HG03469 (cell line): ENCODE results near the gene PAFAH1B1.
"Not testable (repeated sequence)": the region's sequence is repeated elsewhere in the genome, so short reads cannot be mapped to it uniquely, and the experiment has no call there.

Experiments
- ATAC-seq: cut with Tn5 transposase; IDR thresholded peaks from one replicate; pipeline ENCODE4 v1.9.1; 2021; ENCODE audit warnings: mild to moderate bottlenecking, moderate library complexity, moderate number of reproducible peaks; ENCODE audit not compliant: unreplicated experiment

PAFAH1B1 gene

GRCh38 chr17:2593821-2594721 is 617 bp downstream of the PAFAH1B1 start:
- ATAC-seq, result peak; percentile 27

DNA sequence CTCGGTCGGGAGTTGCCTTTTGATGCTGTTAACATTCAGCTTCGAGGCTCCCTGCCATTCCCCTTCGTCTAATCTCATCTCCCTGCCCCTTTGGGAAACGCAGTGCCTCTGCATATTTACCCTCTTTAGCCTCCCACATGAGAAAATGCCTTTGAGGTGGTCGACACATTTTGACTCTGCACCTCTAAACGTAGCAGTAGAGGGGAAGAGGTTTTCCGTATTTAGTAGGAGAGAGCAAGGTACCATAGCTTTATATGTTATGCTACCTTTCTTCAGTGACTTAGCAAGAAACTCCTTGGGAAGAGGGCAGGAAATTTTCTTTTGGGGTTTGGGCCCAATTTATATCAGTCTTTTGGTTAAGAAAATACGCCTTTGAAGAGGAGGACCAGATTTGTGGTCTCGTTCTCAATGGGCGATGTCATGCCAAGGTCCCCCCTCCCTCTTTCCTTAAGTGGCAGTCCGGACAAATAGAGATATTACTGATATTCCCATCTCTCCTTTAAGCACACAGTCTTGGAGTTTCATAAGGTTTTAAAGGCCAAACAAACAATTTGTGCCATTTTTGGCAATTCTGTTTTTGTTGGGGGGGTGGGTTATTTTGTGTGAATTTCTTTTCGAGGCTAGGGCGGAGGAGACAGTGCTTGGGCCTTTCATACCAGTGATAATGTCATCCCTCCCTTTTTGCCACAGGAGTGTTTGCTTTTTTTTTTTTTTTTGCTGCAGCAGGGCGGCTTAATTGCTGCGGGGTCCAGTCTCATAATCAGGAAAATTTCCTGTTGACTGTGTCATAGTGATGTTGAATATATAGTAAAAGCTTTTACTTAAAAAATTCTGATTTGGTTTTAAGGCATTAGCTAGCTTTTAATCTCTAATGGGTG is 1.5 kb downstream of the PAFAH1B1 start:
- no peak for ATAC-seq

DNA sequence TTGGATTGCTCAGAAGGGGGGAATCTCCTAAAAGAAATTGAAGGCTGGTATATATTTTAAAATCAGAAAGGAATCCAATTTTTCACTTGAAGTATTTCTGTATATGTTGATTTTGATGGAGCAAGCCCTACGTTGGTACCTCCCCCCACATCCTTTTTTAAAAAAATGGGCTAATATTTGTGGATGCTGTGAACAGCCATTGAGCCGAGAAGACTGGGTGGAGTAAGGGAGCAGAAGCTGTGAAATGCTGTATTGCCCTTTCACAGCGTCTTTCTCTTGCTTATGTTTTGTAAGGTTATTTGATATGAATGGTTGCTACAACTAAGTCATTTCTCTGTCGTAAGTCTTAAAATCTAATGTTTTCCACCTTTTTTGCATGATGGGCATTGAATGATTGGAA is 2.3 kb downstream of the PAFAH1B1 start:
- no peak for ATAC-seq

DNA sequence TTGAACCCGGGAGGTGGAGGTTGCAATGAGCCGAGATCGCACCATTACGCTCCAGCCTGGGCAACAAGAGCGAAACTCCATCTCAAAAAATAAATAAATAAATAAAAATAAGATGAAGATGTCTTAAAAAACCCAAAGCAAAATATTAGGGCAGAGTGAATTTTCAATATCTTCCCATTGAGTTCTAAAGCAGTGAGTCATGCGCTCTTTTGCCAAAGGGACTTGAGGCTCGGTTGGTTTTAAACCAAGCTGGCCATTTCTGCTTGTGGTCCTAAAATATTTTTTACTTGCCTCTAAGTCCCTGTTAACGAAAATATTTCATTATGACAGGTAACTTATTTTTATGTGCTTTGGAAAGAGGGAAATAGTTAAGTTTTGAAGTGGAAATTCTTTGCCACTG is 4.7 kb downstream of the PAFAH1B1 start:
- ATAC-seq, result no peak

- no peak for ATAC-seq
Observed at GRCh38 chr17:2602597-2603017, 9.2 kb downstream of the PAFAH1B1 start.

GRCh38 chr17:2608350-2608913 is 15.0 kb downstream of the PAFAH1B1 start:
- no peak for ATAC-seq

- no peak for ATAC-seq
Observed at GRCh38 chr17:2609091-2609490, 15.6 kb downstream of the PAFAH1B1 start.

GRCh38 chr17:2610195-2611175 is 17.0 kb downstream of the PAFAH1B1 start:
- no peak for ATAC-seq

- no peak for ATAC-seq
Observed at GRCh38 chr17:2611627-2612026, 18.2 kb downstream of the PAFAH1B1 start.

DNA sequence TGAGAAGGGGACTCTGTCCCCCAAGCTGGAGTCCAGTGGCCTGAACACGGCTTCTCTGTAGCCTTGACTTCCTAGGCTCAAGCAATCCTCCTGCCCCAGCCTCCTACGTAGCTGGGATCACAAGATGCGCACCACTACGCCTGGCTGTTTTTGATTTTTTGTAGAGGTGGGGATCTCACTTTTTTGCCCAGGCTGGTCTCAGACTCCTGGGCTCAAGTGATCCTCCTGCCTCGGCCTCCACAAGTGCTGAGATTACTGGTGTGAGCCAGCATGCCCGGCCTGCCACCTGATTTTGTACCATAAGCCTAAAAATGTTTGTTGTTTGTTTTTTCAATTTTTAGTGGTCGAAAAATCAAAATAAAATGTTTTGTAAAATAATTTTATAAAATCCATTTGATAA is 19.2 kb downstream of the PAFAH1B1 start:
- ATAC-seq, result no peak

DNA sequence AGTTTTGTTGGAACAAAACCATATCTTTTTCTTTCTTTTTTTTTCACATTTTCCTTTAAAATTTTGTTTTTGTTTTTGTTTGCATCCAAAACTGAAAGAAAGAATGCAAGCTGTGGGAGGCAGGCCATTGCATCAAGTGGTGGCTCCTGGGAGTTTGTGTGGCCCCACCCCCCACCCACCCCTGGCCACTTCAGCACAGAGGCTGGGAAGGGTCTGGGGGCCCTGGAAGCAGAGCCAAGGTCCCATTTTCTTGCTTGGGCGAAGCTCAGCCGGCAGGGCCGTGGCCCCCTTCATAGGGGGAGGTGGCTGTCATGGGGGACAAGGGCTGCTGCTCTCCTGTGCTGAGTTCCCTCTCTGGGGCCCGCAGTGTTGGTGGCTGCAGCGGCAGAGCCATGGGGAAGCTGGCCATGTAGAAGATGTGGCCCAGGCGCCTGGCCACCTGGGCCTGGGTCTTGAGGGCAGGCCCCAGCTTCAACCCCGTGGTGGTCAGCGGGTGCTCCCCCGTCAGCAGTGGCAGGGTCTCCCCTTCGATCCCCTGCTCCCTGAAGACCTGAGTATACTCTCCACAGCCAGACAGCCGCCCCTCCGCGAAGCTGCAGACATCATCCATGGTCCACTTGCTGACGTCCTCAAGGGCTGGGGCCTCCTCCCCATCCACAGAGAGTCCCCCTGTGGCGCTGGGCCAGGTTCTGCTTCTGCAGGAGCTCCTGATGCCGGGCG is 19.8 kb downstream of the PAFAH1B1 start:
- no peak for ATAC-seq

GRCh38 chr17:2615882-2616281 is 22.4 kb downstream of the PAFAH1B1 start:
- no peak for ATAC-seq

- ATAC-seq, result no peak
Observed at GRCh38 chr17:2621241-2621640, 27.8 kb downstream of the PAFAH1B1 start.

DNA sequence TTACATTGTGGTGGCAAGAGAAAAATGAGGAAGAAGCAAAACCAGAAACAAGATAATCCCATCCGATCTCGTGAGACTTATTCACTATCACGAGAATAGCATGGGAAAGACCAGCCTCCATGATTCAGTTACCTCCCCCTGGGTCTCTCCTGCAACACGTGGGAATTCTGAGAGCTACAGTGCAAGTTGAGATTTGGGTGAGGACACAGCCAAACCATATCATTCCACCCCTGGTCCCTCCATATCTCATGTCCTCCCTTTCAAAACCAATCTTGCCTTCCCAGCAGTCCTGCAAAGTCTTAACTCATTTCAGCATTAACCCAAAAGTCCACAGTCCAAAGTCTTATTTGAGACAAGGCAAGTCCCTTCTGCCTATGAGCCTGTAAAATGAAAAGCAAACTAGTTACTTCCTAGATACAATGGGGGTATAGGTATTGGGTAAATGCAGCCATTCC is 28.5 kb downstream of the PAFAH1B1 start:
- ATAC-seq, result not testable (repeated sequence)

- not testable (repeated sequence) for ATAC-seq
Observed at GRCh38 chr17:2622721-2623301, 29.4 kb downstream of the PAFAH1B1 start.

- no peak for ATAC-seq
Observed at GRCh38 chr17:2624292-2624731, 30.9 kb downstream of the PAFAH1B1 start.

DNA sequence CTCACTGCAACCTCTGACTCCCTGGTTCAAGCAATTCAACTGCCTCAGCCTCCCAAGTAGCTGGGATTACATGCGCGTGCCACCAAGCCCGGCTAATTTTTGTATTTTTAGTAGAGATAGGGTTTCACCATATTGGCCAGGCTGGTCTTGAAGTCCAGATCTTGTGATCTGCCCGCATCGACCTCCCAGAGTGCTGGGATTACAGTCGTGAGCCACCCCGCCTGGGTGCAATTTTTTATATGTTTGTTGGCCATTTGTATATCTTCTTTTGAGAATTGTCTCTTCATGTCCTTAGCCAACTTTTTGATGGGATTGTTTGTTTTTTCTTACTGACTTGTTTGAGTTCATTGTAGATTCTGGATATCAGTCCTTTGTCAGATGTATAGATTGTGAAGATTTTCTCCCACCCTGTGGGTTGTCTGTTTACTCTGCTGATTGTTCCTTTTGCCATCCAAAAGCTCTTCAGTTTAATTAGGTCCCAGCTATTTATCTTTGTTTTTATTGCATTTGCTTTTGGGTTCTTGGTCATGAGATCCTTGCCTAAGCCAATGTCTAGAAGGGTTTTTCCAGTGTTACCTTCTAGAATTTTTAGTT is 33.3 kb downstream of the PAFAH1B1 start:
- ATAC-seq, result not testable (repeated sequence)

GRCh38 chr17:2628922-2629321 is 35.5 kb downstream of the PAFAH1B1 start:
- ATAC-seq, result not testable (repeated sequence)

DNA sequence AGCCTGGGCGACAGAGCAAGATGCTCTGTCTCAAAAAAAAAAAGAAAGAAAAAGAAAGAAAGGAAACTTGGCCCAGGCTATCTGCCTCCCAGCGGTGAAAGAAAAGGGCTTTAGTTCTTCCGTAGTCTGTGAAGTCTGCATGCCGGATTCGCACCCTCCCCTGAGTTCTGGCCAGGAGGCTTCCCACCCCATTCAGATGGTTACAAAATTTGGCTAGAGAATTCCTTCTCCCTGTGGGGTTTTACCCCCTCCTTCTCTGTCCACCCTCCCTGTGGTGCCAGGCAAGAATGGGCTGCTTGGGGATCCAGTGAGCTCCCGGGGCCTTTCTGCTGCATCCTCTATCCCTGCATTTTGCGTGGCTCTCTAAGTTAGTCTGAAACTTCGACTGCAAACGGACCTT is 37.8 kb downstream of the PAFAH1B1 start:
- no peak for ATAC-seq
